GM19455 (cell line): Measurements from ENCODE around the gene PHLPP1.
"Not testable (repeated sequence)": the region's sequence is repeated elsewhere in the genome, so short reads cannot be mapped to it uniquely, and the experiment has no call there.

Experiments
- ATAC-seq: cut with Tn5 transposase; IDR thresholded peaks from one replicate; pipeline ENCODE4 v1.9.1; 2021; ENCODE audit not compliant: unreplicated experiment

PHLPP1 gene

GRCh38 chr18:62880034-62880433, 164.7 kb downstream of the PHLPP1 start:
- no peak for ATAC-seq

GRCh38 chr18:62880673-62881364, 165.5 kb downstream of the PHLPP1 start:
- no peak for ATAC-seq

GRCh38 chr18:62881509-62882016, 166.2 kb downstream of the PHLPP1 start:
- no peak for ATAC-seq

- no peak for ATAC-seq
Measured at GRCh38 chr18:62883937-62884735, 168.8 kb downstream of the PHLPP1 start.

GRCh38 chr18:62885804-62886203, 170.5 kb downstream of the PHLPP1 start:
- ATAC-seq: no peak

GRCh38 chr18:62894681-62895390, 179.5 kb downstream of the PHLPP1 start:
- no peak for ATAC-seq

GRCh38 chr18:62897153-62897552, 181.8 kb downstream of the PHLPP1 start:
- ATAC-seq: no peak

- ATAC-seq: peak; percentile 75
Measured at GRCh38 chr18:62898359-62898758, 183.0 kb downstream of the PHLPP1 start.

- no peak for ATAC-seq
Measured at GRCh38 chr18:62899534-62899933, 184.2 kb downstream of the PHLPP1 start.

GRCh38 chr18:62900132-62900883, 185.0 kb downstream of the PHLPP1 start:
- ATAC-seq: no peak

- ATAC-seq: no peak
Measured at GRCh38 chr18:62902776-62903175, 187.4 kb downstream of the PHLPP1 start.

GRCh38 chr18:62904396-62905285, 189.3 kb downstream of the PHLPP1 start:
- ATAC-seq: no peak

GRCh38 chr18:62912885-62913284, 197.5 kb downstream of the PHLPP1 start:
- ATAC-seq: no peak

GRCh38 chr18:62913824-62914223, 198.5 kb downstream of the PHLPP1 start:
- ATAC-seq: not testable (repeated sequence)

GRCh38 chr18:62914871-62915392, 199.6 kb downstream of the PHLPP1 start:
- ATAC-seq: no peak

- no peak for ATAC-seq
Measured at GRCh38 chr18:62918361-62918760, 203.0 kb downstream of the PHLPP1 start.

- no peak for ATAC-seq
Measured at GRCh38 chr18:62919109-62919838, 203.9 kb downstream of the PHLPP1 start.

GRCh38 chr18:62925031-62925688, 209.8 kb downstream of the PHLPP1 start:
- no peak for ATAC-seq
